ENCODE results near the gene NTM. TPM values are rescaled to one million over a fixed set of nuclear protein-coding genes. Genes with fewer than 3 reads are reported as not detected.

The NTM gene
- polyA plus RNA-seq, 1 donor (not counting 4 experiments of a cell fraction or from before 2014, with no cell fraction given) = 47.9 TPM

DNA sequence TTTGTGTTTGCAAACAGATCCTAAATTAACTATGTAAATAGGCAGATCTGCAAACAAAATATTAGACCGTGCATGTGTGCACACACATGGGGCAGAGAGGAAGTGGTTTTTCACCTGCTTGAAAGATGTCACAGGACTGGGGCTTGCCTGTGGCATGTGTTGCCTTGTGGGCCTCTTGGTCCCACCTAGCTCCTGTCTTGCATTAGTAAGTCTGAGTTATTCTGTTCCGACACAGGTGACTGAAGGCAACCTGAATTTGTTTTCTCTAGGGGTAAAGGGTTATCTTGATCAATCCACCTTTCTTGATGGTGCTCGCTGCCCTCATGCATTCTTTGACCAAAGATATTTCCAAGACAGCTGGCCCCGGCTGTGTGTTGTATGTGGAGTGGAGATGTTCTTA lies 667.5 kb downstream of the NTM start:
- no peak for FAIRE-seq

GRCh38 chr11:132039521-132039920 lies 669.1 kb downstream of the NTM start:
- no peak overlapping the region for H3K4me3 ChIP-seq (ENCODE audit: control insufficient read depth in 2 of 3, extremely low read depth in 1 of 3, insufficient read depth in 2 of 3, low read depth in 1 of 3, low read length in 3 of 3)
- H3K27me3 ChIP-seq (ENCODE audit: control insufficient read depth, extremely low read depth, insufficient read depth, low read length) = no peaks in the 10 kb centered on the region
- no peaks in the 10 kb centered on the region for H3K9me3 ChIP-seq (ENCODE audit: control insufficient read depth, low read depth, low read length)
- no peaks in the 10 kb centered on the region for H4K20me1 ChIP-seq (ENCODE audit: control insufficient read depth, extremely low read depth, insufficient read depth, low read length)
- no peak for DNase-seq (ENCODE audit: low read depth, low spot score)
- no peaks in the 10 kb centered on the region for H3K36me3 ChIP-seq (ENCODE audit: control insufficient read depth in 2 of 2, extremely low read depth in 1 of 2, insufficient read depth in 2 of 2, low read length in 2 of 2)
- no peak overlapping the region for H3K4me2 ChIP-seq (ENCODE audit: control insufficient read depth, extremely low read depth, insufficient read depth, low read depth, low read length)
- H3K9me1 ChIP-seq (ENCODE audit: control insufficient read depth, extremely low read depth, insufficient read depth, low read length) = no peaks in the 10 kb centered on the region
- no peak overlapping the region for H3K9ac ChIP-seq (ENCODE audit: control insufficient read depth, extremely low read depth, insufficient read depth, low read length)
- peaks cover 14% of the 10 kb centered on the region for H3K4me1 ChIP-seq (ENCODE audit: control insufficient read depth, extremely low read depth, insufficient read depth, low read length)
- peaks cover 1% of the 10 kb centered on the region for H3K79me2 ChIP-seq (ENCODE audit: control insufficient read depth, insufficient read depth, low read length)
- FAIRE-seq = no peak
- dilution Hi-C loops (cut with MboI; ENCODE audit: extremely low pct_ligation_motif_present, low sequenced_read_pairs) = no loop called here
- H3K27ac ChIP-seq (ENCODE audit: control insufficient read depth, insufficient read depth, low read length) = no peak overlapping the region
- no peak overlapping the region for H2AFZ ChIP-seq (ENCODE audit: control insufficient read depth, low read length)
- TF ChIP-seq CTCF (optimal IDR thresholded peaks at IDR 0.05 in 1 of 3, IDR thresholded peaks at IDR 0.05 in 1 of 3, conservative IDR thresholded peaks at IDR 0.05 in 1 of 3; ENCODE audit: extremely low read depth in 1 of 3, insufficient read depth in 2 of 3, low read length in 3 of 3) (no peak), EZH2 (IDR thresholded peaks at IDR 0.05; ENCODE audit: low read length) (no peak)

More for the DNA sequence above, 667.5 kb downstream of the NTM start:
- Histone ChIP-seq H3K9me1 (ENCODE audit: control insufficient read depth, extremely low read depth, insufficient read depth, low read length) (no peaks in the 10 kb centered on the region), H3K9me3 (ENCODE audit: control insufficient read depth, low read depth, low read length) (no peaks in the 10 kb centered on the region), H2AFZ (ENCODE audit: control insufficient read depth, low read length) (no peak overlapping the region), H3K9ac (ENCODE audit: control insufficient read depth, extremely low read depth, insufficient read depth, low read length) (no peak overlapping the region), H4K20me1 (ENCODE audit: control insufficient read depth, extremely low read depth, insufficient read depth, low read length) (no peaks in the 10 kb centered on the region), H3K27ac (ENCODE audit: control insufficient read depth, insufficient read depth, low read length) (no peak overlapping the region), H3K4me2 (ENCODE audit: control insufficient read depth, extremely low read depth, insufficient read depth, low read depth, low read length) (no peak overlapping the region), H3K4me3 (ENCODE audit: control insufficient read depth in 2 of 3, extremely low read depth in 1 of 3, insufficient read depth in 2 of 3, low read depth in 1 of 3, low read length in 3 of 3) (no peak overlapping the region), H3K27me3 (ENCODE audit: control insufficient read depth, extremely low read depth, insufficient read depth, low read length) (no peaks in the 10 kb centered on the region), H3K79me2 (ENCODE audit: control insufficient read depth, insufficient read depth, low read length) (peaks cover 6% of the 10 kb centered on the region), H3K36me3 (ENCODE audit: control insufficient read depth in 2 of 2, extremely low read depth in 1 of 2, insufficient read depth in 2 of 2, low read length in 2 of 2) (no peaks in the 10 kb centered on the region), H3K4me1 (ENCODE audit: control insufficient read depth, extremely low read depth, insufficient read depth, low read length) (peaks cover 14% of the 10 kb centered on the region)
- dilution Hi-C loops (cut with MboI; ENCODE audit: extremely low pct_ligation_motif_present, low sequenced_read_pairs) = no loop called here
- TF ChIP-seq EZH2 (IDR thresholded peaks at IDR 0.05; ENCODE audit: low read length) = no peak
- no peak for TF ChIP-seq CTCF (optimal IDR thresholded peaks at IDR 0.05 in 1 of 3, IDR thresholded peaks at IDR 0.05 in 1 of 3, conservative IDR thresholded peaks at IDR 0.05 in 1 of 3; ENCODE audit: extremely low read depth in 1 of 3, insufficient read depth in 2 of 3, low read length in 3 of 3)
- no peak for DNase-seq (ENCODE audit: low read depth, low spot score)
